ENCODE results near the gene RIC8A.
"Not testable (repeated sequence)": the region's sequence is repeated elsewhere in the genome, so short reads cannot be mapped to it uniquely, and the experiment has no call there.

RIC8A gene

DNA sequence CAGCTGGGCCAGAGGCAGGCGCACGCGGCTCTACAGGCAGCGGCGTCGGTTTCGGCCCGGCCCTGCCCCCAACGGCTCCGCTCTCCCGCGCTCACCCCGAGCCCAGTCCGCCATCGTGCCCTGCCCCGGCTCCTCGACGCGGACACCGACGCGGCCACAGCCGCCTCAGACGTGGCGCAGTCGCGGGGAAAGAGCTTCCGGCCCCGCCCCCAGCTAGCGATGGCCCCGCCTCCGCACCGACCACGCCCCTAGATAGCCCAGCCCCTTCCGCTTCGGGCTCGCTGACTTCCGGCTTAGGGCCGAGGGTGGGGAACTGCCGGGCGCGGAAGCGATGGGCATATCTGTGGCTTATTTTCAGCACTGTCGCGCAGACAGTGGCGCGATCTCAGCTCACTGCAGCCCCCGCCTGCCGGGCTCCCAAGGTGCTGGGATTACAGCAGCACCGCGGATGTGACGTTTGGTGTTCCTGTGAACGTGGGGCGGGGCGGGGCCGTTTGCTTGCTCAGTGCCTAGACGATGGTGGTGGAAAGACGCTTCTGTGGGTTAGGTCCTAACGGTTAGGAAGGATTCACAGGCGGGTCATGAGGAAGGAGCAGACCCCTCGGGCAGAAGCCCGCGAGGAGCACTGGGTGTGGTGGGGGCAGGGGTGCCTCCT, at the start of gene RIC8A, which contains the start of gene BET1L:
RIC8A (plus strand) TSS at position 501 of the 655 bp plus-strand sequence. CDS start 1,147 bp downstream, outside the sequence.
BET1L (minus strand) TSS at position 192 of the 655 bp plus-strand sequence; CDS start at position 114, 78 bp downstream.
- peak; percentile 98 for DNase-seq

DNA sequence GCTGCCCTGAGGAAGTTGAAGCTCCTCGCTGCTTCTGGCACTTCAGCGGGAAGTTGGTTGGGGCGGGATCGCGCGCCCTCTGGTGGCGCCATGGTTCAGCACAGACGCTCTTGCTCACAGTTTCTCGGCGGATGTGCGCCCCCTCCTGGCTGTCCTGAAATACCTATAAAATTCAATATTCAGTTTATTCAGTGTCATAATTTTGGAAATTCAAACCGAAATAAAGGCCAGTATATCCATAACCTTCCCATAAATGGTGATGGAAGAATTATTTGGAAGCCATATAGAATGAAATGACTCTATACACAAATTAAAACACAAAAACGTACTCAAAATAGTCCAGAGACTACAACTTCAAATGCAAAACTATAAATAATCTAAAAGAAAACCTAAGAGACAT, 27.3 kb upstream of the RIC8A start:
- not testable (repeated sequence) for DNase-seq

DNA sequence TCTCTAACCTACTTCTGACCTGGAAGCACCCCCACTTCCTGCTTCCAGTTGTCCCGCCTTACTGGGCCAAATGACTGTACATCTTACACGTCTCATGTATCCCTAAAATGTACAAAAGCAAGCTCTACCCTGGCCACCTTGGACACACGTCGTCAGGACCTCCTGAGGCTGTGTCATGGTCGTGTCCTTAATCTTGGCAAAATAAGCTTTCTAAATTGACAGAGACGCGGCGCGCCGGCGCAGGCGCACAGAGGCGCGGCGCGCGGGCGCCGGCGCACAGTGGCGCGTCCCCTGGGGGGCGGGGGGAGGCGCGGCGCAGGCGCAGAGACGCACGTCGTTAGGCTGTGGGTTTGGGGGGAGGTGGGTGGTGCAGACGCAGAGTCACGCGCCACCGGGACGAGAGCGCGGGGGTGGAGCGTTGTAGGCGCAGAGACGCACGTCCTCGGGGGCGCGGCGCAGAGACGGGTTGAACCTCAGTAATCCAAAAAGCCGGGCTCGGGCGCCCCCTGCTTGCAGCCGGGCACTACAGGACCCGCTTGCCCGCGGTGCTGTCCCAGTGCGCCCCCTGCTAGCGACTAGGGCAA, 18.2 kb upstream of the RIC8A start:
- not testable (repeated sequence) for DNase-seq

DNA sequence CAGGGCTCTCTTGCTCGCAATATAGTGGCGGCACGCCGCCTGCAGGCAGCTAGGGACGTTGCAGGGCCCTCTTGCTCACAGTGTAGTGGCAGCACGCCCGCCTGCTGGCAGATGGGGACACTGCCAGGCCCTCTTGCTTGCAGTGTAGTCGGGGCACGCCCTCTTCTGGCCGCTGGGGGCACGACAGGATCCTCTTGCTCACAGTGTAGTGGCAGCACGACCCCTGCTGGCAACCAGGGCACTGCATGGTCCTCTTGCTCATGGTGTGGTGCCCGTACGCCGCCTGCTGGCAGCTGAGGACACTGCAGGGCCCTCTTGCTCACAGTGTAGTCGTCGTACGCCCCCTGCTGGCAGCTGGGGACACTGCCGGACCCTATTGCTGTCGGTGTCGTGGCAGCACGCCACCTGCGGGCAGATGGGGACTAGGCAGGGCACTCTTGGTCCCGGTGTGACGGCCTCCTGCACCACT, 17.6 kb upstream of the RIC8A start:
- not testable (repeated sequence) for DNase-seq

DNA sequence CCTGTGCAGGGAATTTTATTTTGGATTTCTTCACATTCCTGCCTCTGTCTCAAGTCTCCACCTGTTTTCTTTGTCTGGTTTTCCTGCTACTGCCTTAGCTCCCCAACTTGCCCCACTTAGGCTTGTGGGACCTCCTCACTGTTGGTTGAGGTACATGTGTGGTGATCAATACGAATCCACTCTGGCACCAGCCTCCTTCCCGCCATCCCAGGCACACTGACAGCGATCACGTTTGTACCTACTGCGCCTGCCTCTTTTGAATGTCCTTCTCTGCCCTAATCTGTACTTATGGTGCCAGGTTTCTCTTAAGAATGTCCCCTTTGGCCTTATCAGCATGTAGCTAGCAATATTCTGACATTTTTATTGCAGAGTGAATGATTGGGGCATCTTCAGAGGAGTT, 17.0 kb upstream of the RIC8A start:
- not testable (repeated sequence) for DNase-seq

DNA sequence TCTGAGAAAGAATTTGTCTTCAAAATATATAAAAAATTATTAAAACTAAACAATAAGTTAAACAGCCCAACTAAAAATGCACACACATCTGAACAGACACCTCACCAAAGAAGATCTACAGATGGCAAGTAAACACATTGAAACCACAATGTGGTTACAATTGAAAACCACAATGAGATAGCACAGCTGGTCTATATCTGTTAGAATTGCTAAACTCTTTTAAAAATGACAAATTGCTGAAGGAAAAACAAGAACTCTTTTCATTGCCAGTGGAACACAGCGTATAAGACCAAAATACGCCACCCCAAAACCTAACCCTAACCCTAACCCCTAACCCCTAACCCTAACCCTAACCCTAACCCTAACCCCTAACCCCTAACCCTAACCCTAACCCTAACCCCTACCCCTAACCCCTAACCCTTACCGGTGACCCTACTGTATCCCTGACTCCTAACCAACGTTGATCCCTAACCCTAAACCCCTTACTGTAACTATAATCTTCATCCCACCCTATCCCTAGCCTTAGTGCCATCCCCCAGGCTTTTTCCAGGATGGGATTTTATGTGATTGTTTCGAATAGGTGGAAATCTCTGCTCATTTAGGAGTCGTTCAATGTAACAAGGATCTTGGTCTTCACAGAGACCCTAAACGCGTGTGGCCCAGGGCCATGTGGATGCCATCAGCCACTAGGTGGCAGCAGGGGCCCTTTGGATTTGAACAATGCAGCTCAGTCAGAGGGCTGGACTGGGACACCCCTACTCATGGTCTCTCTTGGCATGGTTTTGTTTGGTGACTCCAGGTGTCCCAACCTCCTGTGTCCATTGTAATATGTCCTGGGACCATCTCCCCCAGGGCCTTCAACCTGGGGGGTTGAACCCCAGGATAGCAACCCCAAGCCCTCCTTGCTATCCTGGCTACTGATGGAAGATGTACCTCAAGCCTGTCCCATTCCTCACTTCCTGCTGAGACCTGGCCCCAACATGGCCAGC, 15.7 kb upstream of the RIC8A start:
- not testable (repeated sequence) for DNase-seq

DNA sequence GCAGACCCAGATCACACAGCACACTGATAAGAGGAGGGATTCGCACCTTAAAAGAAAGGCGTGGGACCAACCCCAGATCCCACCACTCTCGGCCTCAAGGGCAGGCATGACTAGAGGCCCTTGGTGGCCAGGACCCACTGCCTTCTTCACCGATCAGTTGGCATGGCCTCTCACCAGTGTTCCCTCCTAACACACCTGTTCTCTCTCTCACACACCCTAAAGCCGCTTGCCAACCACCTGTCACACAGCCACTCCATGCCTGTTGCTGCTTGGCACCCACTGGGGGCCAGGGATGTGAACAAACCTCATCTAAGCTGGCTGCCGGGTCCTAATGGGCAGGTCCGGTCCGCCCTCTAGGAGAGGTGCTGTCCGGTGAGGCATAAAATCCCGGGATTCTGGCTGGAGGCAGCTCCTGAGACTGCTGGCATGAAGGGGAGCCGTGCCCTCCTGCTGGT, 14.8 kb upstream of the RIC8A start, which contains the start of gene SCGB1C1:
SCGB1C1 (plus strand) TSS at position 405 of the 455 bp plus-strand sequence; CDS start at position 427, 22 bp downstream.
- DNase-seq, result not testable (repeated sequence)

DNA sequence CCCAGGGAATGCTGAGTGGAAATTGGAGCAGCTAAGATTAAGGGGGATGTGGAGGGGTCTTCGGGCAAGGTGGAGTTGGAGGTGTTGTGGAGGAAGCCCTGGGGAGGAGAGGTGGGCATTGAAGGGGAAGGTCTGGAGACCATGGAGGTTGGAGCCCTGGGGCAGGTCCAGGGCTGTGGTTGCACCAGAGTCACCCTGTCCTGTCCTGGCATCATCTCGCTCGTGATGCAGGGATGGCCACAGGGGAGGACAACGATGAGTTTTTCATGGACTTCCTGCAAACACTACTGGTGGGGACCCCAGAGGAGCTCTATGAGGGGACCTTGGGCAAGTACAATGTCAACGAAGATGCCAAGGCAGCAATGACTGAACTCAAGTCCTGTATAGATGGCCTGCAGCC, 14.0 kb upstream of the RIC8A start:
- not testable (repeated sequence) for DNase-seq

DNA sequence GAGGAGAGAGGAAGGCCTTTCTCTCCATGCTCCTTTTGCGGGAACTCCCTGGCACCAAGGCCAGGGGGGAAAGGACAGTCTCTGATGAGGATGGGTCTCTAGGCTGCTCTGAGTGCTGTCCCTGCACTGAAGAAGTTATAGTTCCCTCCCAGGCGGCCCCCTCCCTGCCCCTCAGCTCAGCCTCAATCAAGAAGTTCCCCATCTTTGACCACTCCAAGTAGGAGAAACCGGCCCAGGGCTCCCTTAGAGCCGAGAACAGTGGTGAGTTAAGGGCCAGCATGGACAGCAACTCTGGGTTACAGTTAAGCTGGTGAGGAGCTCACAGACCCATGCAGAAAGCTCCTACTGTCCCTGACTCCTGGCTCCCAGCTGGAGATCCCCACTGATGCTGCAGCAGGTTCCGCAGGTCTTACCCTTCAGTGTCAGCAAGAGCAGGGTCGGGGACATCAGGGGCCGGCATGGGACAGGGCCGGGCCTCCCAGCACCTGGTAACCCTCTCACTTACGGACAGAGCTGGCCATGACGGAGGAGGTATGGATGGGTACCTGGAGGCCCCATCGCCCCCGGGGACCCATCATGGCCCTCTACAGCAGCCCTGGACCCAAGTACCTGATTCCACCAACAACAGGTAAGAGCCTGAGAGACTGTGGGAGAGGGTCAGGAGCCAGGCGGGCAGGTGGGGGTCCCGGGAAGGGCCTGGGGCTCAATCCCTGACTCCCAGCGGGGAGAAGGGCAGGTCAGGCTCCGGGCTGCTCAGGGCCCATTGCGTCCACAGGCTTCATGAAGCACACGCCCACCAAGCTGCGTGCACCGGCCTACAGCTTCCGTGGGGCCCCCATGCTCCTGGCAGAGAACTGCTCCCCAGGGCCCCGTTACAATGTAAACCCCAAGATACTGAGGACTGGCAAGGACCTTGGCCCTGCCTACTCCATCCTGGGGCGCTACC, 10.4 kb upstream of the RIC8A start:
- DNase-seq, result no peak

DNA sequence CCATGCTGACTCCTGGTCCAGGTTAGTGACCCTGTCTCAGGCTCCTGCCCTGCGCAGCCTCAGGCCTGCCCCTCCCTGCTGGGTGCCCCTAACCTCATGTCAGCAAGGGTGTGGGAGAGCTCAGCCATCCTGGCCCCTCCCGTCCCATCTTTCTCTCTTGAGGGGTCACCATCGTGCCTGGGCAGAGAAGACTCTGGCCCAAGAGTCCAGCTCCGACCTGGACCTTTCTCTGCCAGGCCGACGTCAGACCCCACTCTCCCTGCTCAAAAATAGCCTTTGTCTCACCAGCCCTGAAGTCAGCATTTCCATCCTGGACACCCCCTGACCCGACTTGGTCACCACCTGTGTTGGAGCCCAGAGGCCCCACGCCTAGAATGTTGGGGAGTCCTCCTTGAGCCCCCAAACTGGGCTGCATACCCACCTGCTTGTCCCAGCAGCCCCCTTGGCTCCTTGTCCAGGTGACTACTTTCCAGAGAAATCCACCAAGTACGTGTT, 9.7 kb upstream of the RIC8A start:
- DNase-seq, result no peak

DNA sequence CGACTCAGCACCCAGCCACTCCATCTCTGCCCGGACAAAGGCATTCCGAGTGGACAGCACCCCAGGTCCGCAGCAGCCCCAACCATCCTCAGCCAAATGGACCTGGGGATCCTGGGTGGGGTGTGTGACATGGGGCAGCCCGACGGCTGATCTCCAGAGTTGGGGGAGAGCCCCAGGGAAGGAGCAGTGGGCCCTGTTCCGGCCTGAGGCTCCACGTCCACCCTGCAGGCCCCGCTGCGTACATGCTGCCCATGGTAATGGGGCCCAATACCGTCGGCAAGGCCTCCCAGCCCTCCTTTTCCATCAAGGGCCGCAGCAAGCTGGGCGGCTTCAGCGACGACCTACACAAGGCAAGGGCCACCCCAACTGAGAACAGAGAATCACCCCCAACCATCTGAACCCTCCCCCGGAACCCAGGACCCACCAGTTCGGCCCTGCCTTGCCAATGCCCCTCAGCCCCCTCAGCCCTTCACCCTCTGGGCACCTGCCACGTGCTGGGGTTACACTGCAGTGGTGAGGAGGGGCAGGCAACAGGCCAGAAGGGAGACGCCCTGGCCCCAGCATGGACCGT, 9.2 kb upstream of the RIC8A start:
- no peak for DNase-seq

DNA sequence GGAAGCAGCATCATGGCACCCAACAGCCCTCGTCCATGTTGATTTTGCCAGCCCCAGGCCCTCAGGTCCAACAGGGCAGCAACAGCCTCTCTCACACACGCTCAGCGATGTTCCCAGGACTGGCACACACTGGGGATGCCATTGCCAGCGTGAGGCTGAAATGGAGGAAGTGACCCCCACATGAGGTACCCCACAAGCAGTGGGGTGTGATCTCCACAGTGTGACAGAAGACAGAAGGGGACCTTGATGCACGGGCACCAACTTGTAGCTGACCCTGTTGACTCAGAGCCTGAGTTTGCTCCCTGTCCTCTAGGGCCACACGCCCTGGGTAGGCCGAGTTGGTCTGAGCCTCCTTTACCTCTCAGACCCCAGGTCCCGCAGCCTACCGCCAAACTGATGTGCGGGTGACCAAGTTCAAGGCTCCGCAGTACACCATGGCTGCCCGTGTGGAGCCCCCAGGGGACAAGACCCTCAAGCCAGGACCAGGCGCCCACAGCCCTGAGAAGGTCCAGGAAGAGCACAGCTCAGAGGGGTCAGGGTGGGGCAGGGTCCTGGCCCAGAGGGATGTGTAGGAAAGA, 8.4 kb upstream of the RIC8A start:
- no peak for DNase-seq

DNA sequence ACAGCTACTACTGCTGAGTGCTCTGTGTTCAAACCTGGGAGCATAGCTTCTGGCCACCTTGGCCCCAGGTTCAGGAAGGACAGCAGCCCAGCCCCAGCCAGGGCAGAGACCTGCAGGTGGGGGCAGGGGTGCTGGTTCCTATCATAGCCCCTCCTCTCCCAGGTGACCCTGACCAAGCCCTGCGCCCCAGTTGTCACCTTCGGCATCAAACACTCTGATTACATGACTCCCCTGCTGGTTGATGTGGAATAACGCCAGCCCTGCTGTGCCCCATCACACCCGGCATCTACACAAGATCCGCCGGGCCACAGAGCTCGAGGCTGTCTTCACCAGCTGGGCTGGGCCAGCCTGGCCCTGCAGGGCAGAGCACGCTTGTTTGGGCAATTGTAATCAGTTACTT, 7.7 kb upstream of the RIC8A start:
- no peak for DNase-seq

DNA sequence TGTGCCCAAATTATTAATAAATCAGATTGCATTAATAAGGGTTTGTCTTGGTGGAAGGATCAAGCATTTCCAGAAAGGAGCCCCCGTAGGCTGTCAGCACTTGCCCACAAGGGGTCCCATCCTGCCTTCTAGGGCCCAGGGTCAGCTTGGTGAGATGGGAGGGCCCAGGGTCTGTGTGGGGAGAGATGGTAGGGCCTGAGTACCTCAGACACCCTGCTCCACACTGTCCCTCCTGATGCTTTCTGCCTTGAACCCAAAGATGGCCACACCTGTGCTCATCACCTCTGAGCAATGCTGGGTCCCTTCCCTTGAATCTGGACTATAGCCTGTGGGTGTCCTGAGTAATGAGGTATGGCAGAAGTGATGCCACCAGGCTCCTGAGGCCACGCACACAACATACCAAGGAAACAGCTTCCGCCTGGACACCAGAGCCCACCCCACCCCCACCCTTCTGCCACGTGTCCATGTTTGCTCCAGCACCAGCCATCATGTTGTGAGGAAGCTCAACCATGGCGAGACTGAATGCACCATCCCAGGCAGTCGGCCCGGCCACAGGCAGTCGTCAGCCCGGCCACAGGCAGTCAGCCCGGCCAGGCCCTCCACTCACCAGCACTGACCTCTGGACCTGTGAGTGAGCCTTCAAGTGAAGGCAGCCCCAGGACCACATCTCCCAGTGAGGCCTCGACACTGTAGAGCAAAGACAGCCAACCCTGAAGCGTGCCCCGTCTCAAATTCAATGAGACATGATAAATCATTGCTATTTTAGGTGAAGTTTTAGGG, 7.1 kb upstream of the RIC8A start:
- DNase-seq, result no peak

DNA sequence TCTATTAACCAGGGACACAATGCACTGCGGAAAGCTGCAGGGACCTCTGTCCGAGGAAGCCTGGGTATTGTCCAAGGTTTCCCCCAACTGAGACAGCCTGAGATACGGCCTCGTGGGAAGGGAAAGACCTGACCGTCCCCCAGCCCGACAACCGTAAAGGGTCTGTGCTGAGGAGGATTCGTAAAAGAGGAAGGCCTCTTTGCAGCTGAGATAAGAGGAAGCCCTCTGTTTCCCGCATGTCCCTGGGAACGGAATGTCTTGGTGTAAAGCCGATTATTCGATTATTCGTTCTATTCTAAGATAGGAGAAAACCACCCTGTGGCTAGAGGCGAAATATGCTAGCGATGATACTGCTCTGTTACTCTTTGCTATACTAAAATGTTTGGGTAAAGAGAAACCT, 5.5 kb upstream of the RIC8A start:
- no peak for DNase-seq

DNA sequence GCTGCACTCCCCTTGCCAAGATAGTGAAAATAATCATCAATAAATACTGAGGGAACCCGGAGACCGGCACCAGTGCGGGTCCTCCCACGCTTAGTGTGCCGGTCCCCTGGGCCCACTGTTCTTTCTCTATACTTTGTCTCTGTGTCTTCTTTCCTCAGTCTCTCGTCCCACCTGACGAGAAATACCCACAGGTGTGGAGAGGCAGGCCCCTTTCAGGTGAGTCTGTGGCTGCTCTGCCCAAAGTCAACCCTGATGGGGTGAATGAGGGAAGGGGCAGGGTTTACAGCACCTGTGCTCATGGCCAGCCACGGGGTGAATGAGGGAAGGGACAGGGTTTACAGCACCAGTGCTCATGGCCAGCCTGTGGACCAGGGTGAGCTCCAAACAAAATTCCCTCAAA, 5.0 kb upstream of the RIC8A start:
- no peak for DNase-seq

DNA sequence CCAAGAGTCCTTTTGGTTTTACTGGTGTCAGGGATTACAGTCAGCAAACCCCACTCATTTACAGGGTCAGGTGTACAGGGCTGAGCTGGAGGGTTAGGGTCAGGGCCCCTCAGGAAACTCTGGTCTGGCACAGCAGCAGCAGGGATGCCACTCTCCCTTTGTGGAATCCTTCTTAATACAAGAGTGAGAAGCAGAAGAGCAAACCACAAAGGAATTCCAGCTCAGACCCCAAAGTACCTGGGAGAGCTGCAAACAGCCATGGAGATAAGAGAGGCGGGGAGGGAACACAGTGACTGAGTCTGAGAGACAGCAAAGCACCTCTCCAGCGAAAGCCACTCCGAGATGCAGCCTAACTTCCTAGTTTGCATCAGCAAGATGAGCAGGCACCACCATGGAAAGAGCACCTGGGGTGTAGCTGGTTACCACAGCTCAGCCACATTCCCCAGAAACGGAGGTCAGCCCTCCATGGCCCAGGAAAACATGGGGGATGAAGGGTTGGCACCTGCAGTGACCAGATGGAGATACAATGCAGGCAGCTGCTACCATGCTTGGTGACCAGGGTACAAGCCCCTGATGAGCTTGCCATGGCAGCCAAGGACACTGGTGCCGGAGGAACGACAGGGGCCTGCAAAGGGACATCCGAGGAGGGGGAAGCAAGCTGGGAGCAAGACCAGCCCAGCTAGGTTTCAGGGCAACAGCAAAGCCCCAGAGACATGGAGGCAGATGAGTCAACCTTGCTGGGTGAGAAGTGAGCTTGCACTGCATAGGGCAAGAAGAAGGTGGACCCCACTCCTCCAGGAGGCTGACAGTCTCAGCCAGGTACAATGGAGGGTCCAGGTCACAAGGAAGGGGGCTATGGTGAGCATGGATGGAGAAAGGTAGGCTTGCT, 4.2 kb upstream of the RIC8A start:
- DNase-seq, result no peak

DNA sequence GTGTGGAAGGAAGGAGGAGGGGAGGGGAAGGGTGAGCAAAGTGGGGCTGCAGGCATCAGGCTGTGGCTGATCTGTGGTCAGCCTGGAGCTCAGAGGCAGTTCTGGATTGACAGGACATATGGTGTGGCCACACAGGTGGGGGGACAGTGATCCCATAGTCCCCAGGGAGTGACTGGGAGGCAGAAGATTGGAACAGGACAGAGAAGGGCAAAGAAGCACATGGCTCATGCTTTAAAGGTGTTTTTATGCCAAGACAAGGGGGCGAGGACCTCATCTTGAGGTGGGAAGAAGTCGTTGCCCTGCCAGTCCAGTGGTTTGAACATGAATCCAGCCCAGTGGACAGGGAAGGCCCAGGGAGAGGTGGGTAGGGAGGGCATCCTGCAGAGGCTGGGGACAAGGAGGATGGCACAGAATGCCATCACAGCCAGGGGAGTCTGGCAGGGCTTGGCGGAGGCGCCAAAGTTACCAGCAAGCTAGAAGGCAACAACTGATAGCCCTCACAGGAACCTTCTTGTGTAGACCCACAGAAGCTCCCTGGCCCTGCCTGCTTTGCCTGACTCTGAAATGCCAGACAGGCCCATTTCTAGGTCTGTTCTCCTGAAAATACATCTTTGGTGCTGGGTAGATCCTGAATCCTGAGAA, 3.4 kb upstream of the RIC8A start:
- no peak for DNase-seq
